ENCODE data around the gene VOPP1.

DNA sequence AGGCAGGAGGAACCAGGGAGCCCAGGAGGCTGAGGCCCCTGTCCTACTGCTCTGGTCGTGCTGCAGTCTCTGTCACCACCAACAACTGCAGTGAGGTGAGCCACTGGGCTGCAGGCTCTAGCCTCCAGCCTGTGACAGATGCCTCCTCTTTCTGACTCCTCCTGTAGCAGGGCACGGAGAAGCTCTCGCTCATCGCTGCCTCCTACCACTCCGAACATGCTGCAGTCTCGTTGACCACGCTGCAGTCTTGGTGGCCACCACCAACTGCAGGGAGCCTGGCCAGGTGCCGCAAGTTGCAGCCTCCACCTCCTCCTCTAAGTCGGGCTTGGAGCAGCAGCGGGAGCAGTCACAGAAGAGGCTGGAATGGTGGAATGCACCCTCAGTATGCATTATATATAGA lies 22.1 kb upstream of the VOPP1 start:
- TF ChIP-seq ZNF274 (IDR thresholded peaks at IDR 0.05; ENCODE audit: low read depth, low read length) (no peak), SUZ12 (IDR thresholded peaks at IDR 0.05; ENCODE audit: extremely low read depth, insufficient read depth, insufficient read length) (no peak)

Measured in NT2/D1 (cell line).